Small intestine (tissue), 7 donors: ENCODE measurements around the gene CRCP. TPM values are rescaled to one million over a fixed set of nuclear protein-coding genes. Genes with fewer than 3 reads are reported as not detected.
A peak's percentile ranks its signal among the peaks of the same experiment; 100 is the strongest.

Experiments
- DNase-seq, 2 donors: peaks; one replicate each; pipeline versions ENCODE4 v3.0.0 to v3.0.0-alpha.2; 2013
- FAIRE-seq: peaks from 2 replicates; lab custom pipeline; 2012; peaks lifted over from hg19 to GRCh38; lab: Jason Lieb, UNC
- H3K27ac ChIP-seq, 3 donors: one replicate each; pipeline ENCODE4 v1.5.1; 2013; ENCODE audit warnings: low read length in 2 of 3, mild to moderate bottlenecking in 2 of 3, control low read depth in 1 of 3, inconsistent platforms in 1 of 3, low read depth in 1 of 3, moderate library complexity in 1 of 3
- H3K27me3 ChIP-seq, 3 donors: one replicate each; pipeline ENCODE4 v1.6.1; 2013; ENCODE audit warnings: low read length in 3 of 3, inconsistent platforms in 1 of 3; ENCODE audit not compliant: control insufficient read depth in 3 of 3, insufficient read depth in 3 of 3
- H3K36me3 ChIP-seq, 3 donors: one replicate each; pipeline ENCODE4 v1.6.1; 2013; ENCODE audit warnings: low read length in 3 of 3, inconsistent platforms in 1 of 3, low read depth in 1 of 3, mild to moderate bottlenecking in 1 of 3, moderate library complexity in 1 of 3; ENCODE audit not compliant: control insufficient read depth in 3 of 3, insufficient read depth in 2 of 3
- H3K4me1 ChIP-seq, 3 donors: one replicate each; pipeline ENCODE4 v1.6.1; 2013; ENCODE audit warnings: low read length in 2 of 3, inconsistent platforms in 1 of 3, low read depth in 1 of 3, mild to moderate bottlenecking in 1 of 3, moderate library complexity in 1 of 3; ENCODE audit not compliant: control insufficient read depth in 3 of 3, insufficient read depth in 2 of 3
- H3K4me3 ChIP-seq, 3 donors: one replicate each; pipeline ENCODE4 v1.5.1; 2013; ENCODE audit warnings: low read length in 3 of 3, control low read depth in 1 of 3, inconsistent platforms in 1 of 3, low read depth in 1 of 3, mild to moderate bottlenecking in 1 of 3, moderate library complexity in 1 of 3
- H3K9me3 ChIP-seq, 2 donors: one replicate each; pipeline ENCODE4 v1.6.1; 2013; ENCODE audit warnings: low read depth in 1 of 2, low read length in 1 of 2; ENCODE audit not compliant: control insufficient read depth in 2 of 2, insufficient read depth in 1 of 2
- WGBS, 3 donors: extraction: QIAGEN DNeasy Blood & Tissue Kit; methylation state at CpG; one replicate each; pipeline ENCODE4 v1.1.7; 2013; 5-methylcytosine and 5-hydroxymethylcytosine counted together
- polyA plus RNA-seq, 4 donors: library from polyadenylated mRNA; stranded (reverse) in 3 of 4; unstranded in 1 of 4; fragments of 200-250 nt in 3 of 4; fragments of 120-200 nt in 1 of 4; gene quantifications; one replicate each; pipeline versions ENCODE4 v1.2.1 to v1.2.3, GENCODE V29; 2013
- donor health status: healthy with polysubstance abuse.
- donor health status: control.
- donor health status: control.
- donor health status: Bipolar disorder and iron deficiency.
- donor health status: healthy.

Gene CRCP
- polyA plus RNA-seq, 4 donors: 14.5 to 33.6 (median 22.2) TPM

- DNase-seq (peak; percentile 19 to 27), FAIRE-seq (no peak)
- Histone ChIP-seq H3K9me3 (no peaks in the 10 kb centered on the region), H3K4me3 (peak overlapping the region in 1 of 3 donors; percentile 11), H3K27ac (peak overlapping the region in 2 of 3 donors; percentile 10 to 28), H3K27me3 (no peaks in the 10 kb centered on the region), H3K4me1 (peaks cover 0 to 9% (median 0%) of the 10 kb centered on the region in 3 donors), H3K36me3 (peaks cover 2 to 54% (median 6%) of the 10 kb centered on the region in 3 donors)
- 19 to 67% (median 43%) methylated on average over 5 of the region's 5 CpGs for WGBS, 3 donors
Observed at GRCh38 chr7:66078067-66078466, 36.6 kb upstream of the CRCP start.

- H3K36me3 ChIP-seq: peaks cover 6 to 87% (median 7%) of the 10 kb centered on the region in 3 donors
- no peak overlapping the region for H3K4me3 ChIP-seq
- DNase-seq (no peak), FAIRE-seq (no peak)
- 98 to 100% (median 99%) methylated on average over 5 to 6 of the region's 6 CpGs for WGBS, 3 donors
- H3K9me3 ChIP-seq: no peaks in the 10 kb centered on the region
- no peak overlapping the region for H3K27ac ChIP-seq
- peaks cover 0 to 4% (median 0%) of the 10 kb centered on the region in 3 donors for H3K4me1 ChIP-seq
- no peaks in the 10 kb centered on the region for H3K27me3 ChIP-seq
Observed at GRCh38 chr7:66082083-66082482, 32.6 kb upstream of the CRCP start.

- peaks cover 0 to under 1% (median 0%) of the 10 kb centered on the region in 3 donors for H3K4me1 ChIP-seq
- DNase-seq (no peak), FAIRE-seq (no peak)
- WGBS, 3 donors: 93 to 97% (median 96%) methylated on average over 16 of the region's 16 CpGs
- no peaks in the 10 kb centered on the region for H3K9me3 ChIP-seq
- peaks cover 6 to 90% (median 7%) of the 10 kb centered on the region in 3 donors for H3K36me3 ChIP-seq
- no peak overlapping the region for H3K4me3 ChIP-seq
- H3K27ac ChIP-seq: no peak overlapping the region
- H3K27me3 ChIP-seq: no peaks in the 10 kb centered on the region
Observed at GRCh38 chr7:66082886-66083415, 31.7 kb upstream of the CRCP start.

- H3K9me3 ChIP-seq: no peaks in the 10 kb centered on the region
- DNase-seq (no peak), FAIRE-seq (no peak)
- H3K27me3 ChIP-seq: no peaks in the 10 kb centered on the region
- WGBS, 3 donors: 87 to 97% (median 95%) methylated on average over 2 of the region's 2 CpGs
- H3K36me3 ChIP-seq: peaks cover 6 to 86% (median 7%) of the 10 kb centered on the region in 3 donors
- H3K4me3 ChIP-seq: no peak overlapping the region
- H3K27ac ChIP-seq: no peak overlapping the region
- no peaks in the 10 kb centered on the region for H3K4me1 ChIP-seq
Observed at GRCh38 chr7:66083677-66084076, 31.0 kb upstream of the CRCP start.

- no peaks in the 10 kb centered on the region for H3K27me3 ChIP-seq
- no peaks in the 10 kb centered on the region for H3K9me3 ChIP-seq
- no peak overlapping the region for H3K4me3 ChIP-seq
- 84 to 86% (median 86%) methylated on average over 31 to 32 of the region's 32 CpGs for WGBS, 3 donors
- DNase-seq: no peak
- no peak for FAIRE-seq
- H3K27ac ChIP-seq: no peak overlapping the region
- peaks cover 3 to 81% (median 7%) of the 10 kb centered on the region in 3 donors for H3K36me3 ChIP-seq
- H3K4me1 ChIP-seq: no peaks in the 10 kb centered on the region
Observed at GRCh38 chr7:66088861-66089838, 25.5 kb upstream of the CRCP start.

- H3K36me3 ChIP-seq: peaks cover 2 to 67% (median 3%) of the 10 kb centered on the region in 3 donors
- H3K27me3 ChIP-seq: no peaks in the 10 kb centered on the region
- WGBS, 3 donors: 94 to 96% (median 95%) methylated on average over 19 of the region's 19 CpGs
- H3K9me3 ChIP-seq: no peaks in the 10 kb centered on the region
- no peak overlapping the region for H3K4me3 ChIP-seq
- FAIRE-seq: no peak
- no peak for DNase-seq
- H3K4me1 ChIP-seq: no peaks in the 10 kb centered on the region
- H3K27ac ChIP-seq: no peak overlapping the region
Observed at GRCh38 chr7:66092654-66093053, 22.0 kb upstream of the CRCP start.

- WGBS, 3 donors: 93 to 98% (median 95%) methylated on average over 3 to 4 of the region's 4 CpGs
Observed at GRCh38 chr7:66095010-66095409, 19.6 kb upstream of the CRCP start.

GRCh38 chr7:66099232-66099550 lies 15.5 kb upstream of the CRCP start:
- peak overlapping the region; percentile 85 to 93 (median 86) for H3K27ac ChIP-seq
- peaks cover 0 to 16% (median 0%) of the 10 kb centered on the region in 3 donors for H3K36me3 ChIP-seq
- DNase-seq (no peak), FAIRE-seq (no peak)
- H3K4me1 ChIP-seq: peaks cover 0 to 2% (median 0%) of the 10 kb centered on the region in 3 donors
- no peaks in the 10 kb centered on the region for H3K9me3 ChIP-seq
- no peak overlapping the region for H3K4me3 ChIP-seq
- WGBS, 3 donors: no CpG with 5 or more reads among the region's 2 CpGs
- no peaks in the 10 kb centered on the region for H3K27me3 ChIP-seq

More at GRCh38 chr7:66095010-66095409, 19.6 kb upstream of the CRCP start:
- DNase-seq (no peak), FAIRE-seq (no peak)
- Histone ChIP-seq H3K4me1 (peaks cover 0 to 2% (median 0%) of the 10 kb centered on the region in 3 donors), H3K4me3 (no peak overlapping the region), H3K27me3 (no peaks in the 10 kb centered on the region), H3K9me3 (no peaks in the 10 kb centered on the region), H3K36me3 (peaks cover 0 to 47% (median 2%) of the 10 kb centered on the region in 3 donors), H3K27ac (no peak overlapping the region)
